ENCODE results near the gene SPDYE3.
"Not testable (repeated sequence)": the region's sequence is repeated elsewhere in the genome, so short reads cannot be mapped to it uniquely, and the experiment has no call there.

SPDYE3 gene

DNA sequence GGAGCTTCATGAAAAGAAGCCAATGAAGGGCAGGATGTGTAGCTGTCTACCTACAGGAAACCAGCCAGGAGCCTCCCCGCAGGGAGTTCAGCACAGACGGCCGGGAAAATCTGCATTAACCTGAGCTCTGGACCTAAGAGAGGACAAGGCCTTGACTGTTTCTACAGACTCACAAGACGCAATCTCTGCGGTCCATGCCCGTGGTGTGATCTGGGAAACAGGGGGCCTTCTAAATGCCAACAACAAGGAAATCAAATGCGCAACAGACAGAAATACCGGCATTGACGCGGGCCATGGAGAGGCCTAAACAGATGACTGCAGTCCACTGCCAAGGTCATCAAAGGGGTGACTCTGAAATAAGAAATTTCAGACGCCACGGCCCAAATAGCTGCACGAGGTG lies 16.7 kb downstream of the SPDYE3 start:
- DNase-seq (ENCODE audit: extremely low spot score); POLR2A ChIA-PET; CTCF ChIA-PET: not testable (repeated sequence)

GRCh38 chr7:100325671-100326070 lies 18.2 kb downstream of the SPDYE3 start:
- CTCF ChIA-PET; DNase-seq (ENCODE audit: extremely low spot score): not testable (repeated sequence)

GRCh38 chr7:100326914-100327313 lies 19.4 kb downstream of the SPDYE3 start:
- DNase-seq (ENCODE audit: extremely low spot score); POLR2A ChIA-PET; CTCF ChIA-PET: not testable (repeated sequence)

More at GRCh38 chr7:100325671-100326070, 18.2 kb downstream of the SPDYE3 start:
- POLR2A ChIA-PET = not testable (repeated sequence)

DNA sequence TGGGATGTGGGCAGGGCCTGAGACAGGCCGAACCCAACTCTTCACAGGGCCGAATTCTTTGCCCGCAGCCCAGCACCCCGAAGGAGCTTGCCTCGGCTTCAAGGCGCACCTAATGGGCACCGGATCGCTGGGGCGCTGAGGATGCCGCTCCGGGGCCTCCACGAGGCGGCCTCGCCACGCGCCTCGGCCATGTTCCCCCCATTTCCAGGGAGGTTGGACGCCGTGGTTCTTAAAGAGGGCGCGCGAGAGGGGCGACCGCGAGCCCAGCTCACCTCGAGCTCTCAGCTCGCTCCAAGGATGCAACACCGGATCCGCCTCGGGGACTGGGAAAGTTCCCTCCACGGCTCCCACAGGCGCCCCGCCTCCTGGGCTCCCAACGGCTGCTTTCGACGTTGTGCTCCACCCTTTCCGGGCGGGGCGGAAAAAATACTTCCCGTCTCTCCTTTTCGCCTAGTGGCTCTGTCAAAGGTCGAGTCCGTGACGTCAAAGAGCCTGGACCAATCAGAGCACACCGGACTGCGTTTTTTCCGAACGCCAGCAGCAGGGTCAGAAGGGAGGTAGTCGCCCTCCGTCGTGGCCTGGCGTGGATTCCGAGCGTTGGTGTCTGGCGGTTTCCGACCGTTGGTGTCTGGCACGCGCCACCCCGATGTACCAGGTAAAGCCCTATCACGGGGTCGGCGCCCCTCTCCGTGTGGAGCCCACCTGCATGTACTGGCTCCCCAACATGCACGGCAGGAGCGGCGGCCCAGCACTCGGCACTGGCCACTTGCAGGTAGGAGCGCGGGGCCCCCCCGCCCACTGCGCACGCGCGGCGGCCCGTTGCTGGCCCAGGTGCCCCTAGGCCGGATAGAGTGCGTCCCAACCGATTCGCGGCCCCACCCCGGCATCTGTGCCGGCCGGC lies 28.3 kb downstream of the SPDYE3 start:
- DNase-seq (ENCODE audit: extremely low spot score) = peak; percentile 86
- ChIA-PET CTCF (interaction anchor here (1.9 kb wide), 1 partner anchor 9 kb away, joined by 5 read pairs; no protein-coding TSS in a partner anchor), POLR2A (interaction anchor here (0.6 kb wide), 1 partner anchor 72 kb away, joined by 3 read pairs; no protein-coding TSS in a partner anchor)

DNA sequence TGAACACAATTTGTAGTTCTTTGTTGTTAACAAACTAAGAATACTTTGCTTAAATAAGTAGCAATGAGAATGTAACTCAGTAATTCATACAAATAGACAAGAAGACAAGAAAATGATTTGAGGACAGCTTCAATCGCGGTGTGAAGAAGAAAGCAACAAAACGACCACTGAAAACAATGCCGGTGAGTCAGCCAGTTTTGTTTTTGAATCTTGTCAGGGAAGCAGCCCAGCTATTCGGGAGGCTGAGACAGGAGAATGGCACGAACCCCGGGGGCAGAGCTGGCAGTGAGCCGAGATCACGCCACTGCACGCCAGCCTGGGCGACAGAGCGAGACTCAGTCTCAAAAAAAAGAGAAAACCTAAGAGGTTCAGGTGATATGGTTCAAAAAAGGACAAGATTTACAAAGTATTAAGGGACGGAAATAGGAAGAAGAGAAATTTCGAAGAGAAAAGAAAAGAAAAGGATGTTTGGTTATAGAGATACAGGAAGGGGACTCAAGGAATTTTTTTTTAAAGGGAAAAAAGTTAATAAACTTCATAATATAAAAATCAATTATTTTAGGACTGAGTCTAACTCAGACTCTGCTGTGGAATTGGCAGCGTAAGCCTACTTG lies 30.7 kb downstream of the SPDYE3 start:
- CTCF ChIA-PET; DNase-seq (ENCODE audit: extremely low spot score); POLR2A ChIA-PET: not testable (repeated sequence)

GRCh38 chr7:100341286-100341685 lies 33.8 kb downstream of the SPDYE3 start:
- POLR2A ChIA-PET; DNase-seq (ENCODE audit: extremely low spot score); CTCF ChIA-PET: not testable (repeated sequence)

- ChIA-PET POLR2A (no interaction called here), CTCF (interaction anchor here (3.8 kb wide), 1 partner anchor 210 kb away, joined by 22 read pairs; no protein-coding TSS in a partner anchor)
- no peak for TF ChIP-seq CTCF (IDR thresholded peaks at IDR 0.05; ENCODE audit: control extremely low read depth, extremely low read depth, low read depth, missing control alignments)
- DNase-seq (ENCODE audit: extremely low spot score) = no peak
These were observed 35.3 kb downstream of the SPDYE3 start for GRCh38 chr7:100342765-100343164.

GRCh38 chr7:100344124-100344559 lies 36.6 kb downstream of the SPDYE3 start:
- DNase-seq (ENCODE audit: extremely low spot score) = not testable (repeated sequence)
- POLR2A ChIA-PET = interaction anchor here (1.0 to 1.4 kb wide), 3 partner anchors 22 to 122 kb away, joined by 3 to 6 read pairs (median 4); no protein-coding TSS in a partner anchor
- CTCF ChIA-PET = interaction anchor here (1.0 to 3.8 kb wide), 12 partner anchors 8 to 233 kb away, joined by 3 to 22 read pairs (median 4); no protein-coding TSS in a partner anchor

DNA sequence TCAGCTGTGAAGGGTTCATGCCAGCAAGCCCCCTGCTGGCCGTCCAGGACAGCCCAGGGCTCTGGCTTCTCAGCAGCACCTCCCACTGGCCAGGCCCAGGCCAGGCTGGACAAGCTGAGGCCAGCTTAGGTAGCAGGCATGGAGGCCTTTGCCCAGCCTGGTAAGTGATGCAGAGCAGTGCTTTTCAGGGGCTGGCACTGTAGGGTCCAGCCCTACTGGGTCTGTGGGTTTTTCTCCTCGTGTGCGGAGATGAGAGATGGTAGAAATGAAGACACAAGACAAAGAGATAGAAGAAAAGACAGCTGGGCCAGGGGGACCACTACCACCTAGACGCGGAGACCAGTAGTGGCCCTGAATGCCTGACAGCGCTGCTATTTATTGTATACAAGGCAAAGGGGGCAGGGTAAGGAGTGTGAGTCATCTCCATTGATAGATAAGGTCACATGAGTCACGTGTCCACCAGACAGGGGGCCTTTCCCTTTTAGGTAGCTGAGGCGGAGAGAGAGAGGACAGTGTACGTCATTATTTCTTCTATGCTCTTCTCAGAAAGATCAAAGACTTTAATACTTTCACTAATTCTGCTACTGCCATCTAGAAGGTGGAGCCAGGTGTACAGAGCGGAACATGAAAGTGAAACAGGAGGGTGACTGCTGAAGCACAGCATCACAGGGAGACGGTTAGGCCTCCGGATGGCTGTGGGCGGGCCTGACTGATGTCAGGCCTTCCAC lies 37.2 kb downstream of the SPDYE3 start:
- CTCF ChIA-PET = interaction anchor here (0.7 to 3.8 kb wide), 14 partner anchors 9 to 233 kb away, joined by 3 to 22 read pairs (median 4); no protein-coding TSS in a partner anchor
- POLR2A ChIA-PET = interaction anchor here (0.6 to 1.4 kb wide), 5 partner anchors 10 to 123 kb away, joined by 3 to 6 read pairs (median 4); partner anchors contain the start of gene ZCWPW1
- peak; percentile 40 for TF ChIP-seq CTCF (IDR thresholded peaks at IDR 0.05; ENCODE audit: control extremely low read depth, extremely low read depth, low read depth, missing control alignments)
- DNase-seq (ENCODE audit: extremely low spot score) = not testable (repeated sequence)

- ChIA-PET CTCF (interaction anchor here (0.7 to 3.8 kb wide), 16 partner anchors 9 to 232 kb away, joined by 3 to 22 read pairs (median 4); no protein-coding TSS in a partner anchor), POLR2A (interaction anchor here (0.6 to 1.4 kb wide), 5 partner anchors 9 to 123 kb away, joined by 3 to 6 read pairs (median 4); partner anchors contain the start of gene ZCWPW1)
- not testable (repeated sequence) for DNase-seq (ENCODE audit: extremely low spot score)
- TF ChIP-seq CTCF (IDR thresholded peaks at IDR 0.05; ENCODE audit: control extremely low read depth, extremely low read depth, low read depth, missing control alignments) = peak; percentile 54
These were observed 37.8 kb downstream of the SPDYE3 start for GRCh38 chr7:100345288-100345672.
